OCI-LY7 (cell line): Measurements from ENCODE around the gene PLEK2. TPM values are rescaled to one million over a fixed set of nuclear protein-coding genes. Genes with fewer than 3 reads are reported as not detected.

ENCODE experiments used
- BruUV-seq: library from RNA; stranded (reverse); fragments of 400-500 nt; replicated peaks from 2 replicates; lab custom pipeline; 2021; lab: Mats Ljungman, UMichigan
- CTCF ChIA-PET: fragments of 300-600 bp; sonication (Branson Sonifier 250); formaldehyde crosslinking; loops from one replicate; lab custom pipeline; 2022; ENCODE audit warnings: antibody characterized with exemption; ENCODE audit not compliant: unreplicated experiment; lab: Charles Lee
- POLR2A ChIA-PET: fragments of 300-600 bp; sonication (Branson Sonifier 250); formaldehyde crosslinking; loops from one replicate; lab custom pipeline; 2022; ENCODE audit warnings: antibody characterized with exemption; lab: Charles Lee
- DNase-seq: peaks from one replicate; pipeline ENCODE4 v3.0.0-alpha.2; 2015; ENCODE audit warnings: low spot score
- H2AFZ ChIP-seq: fragments of 200-600 bp; sonication (generic), shearing (Covaris generic); 2 replicates; pipeline ENCODE4 v1.6.1; 2014; ENCODE audit warnings: mild to moderate bottlenecking, antibody characterized with exemption, low read length, moderate library complexity
- H3K27ac ChIP-seq: fragments of 200-600 bp; sonication (generic); 2 replicates; pipeline ENCODE4 v1.5.1; 2014; ENCODE audit warnings: mixed run types, low read depth, mild to moderate bottlenecking, moderate library complexity, low read length, inconsistent platforms; ENCODE audit not compliant: poor library complexity, severe bottlenecking
- H3K36me3 ChIP-seq: fragments of 200-600 bp; sonication (generic); 2 replicates; pipeline ENCODE4 v1.6.1; 2014; ENCODE audit warnings: mild to moderate bottlenecking, antibody characterized with exemption, low read length, moderate library complexity, mixed read lengths; ENCODE audit not compliant: insufficient read depth
- H3K4me1 ChIP-seq: fragments of 200-600 bp; sonication (generic); 2 replicates; pipeline ENCODE4 v1.5.1; 2014; ENCODE audit warnings: mild to moderate bottlenecking, low read length; ENCODE audit not compliant: insufficient read depth, poor library complexity, severe bottlenecking
- H3K4me2 ChIP-seq: fragments of 200-600 bp; sonication (generic); 2 replicates; pipeline ENCODE4 v1.6.1; 2014; ENCODE audit warnings: mild to moderate bottlenecking, low read length
- H3K4me3 ChIP-seq: fragments of 200-600 bp; sonication (generic); 2 replicates; pipeline ENCODE4 v1.5.1; 2014; ENCODE audit warnings: mild to moderate bottlenecking, low read depth, low read length; ENCODE audit not compliant: poor library complexity, severe bottlenecking
- H3K79me2 ChIP-seq: fragments of 200-600 bp; sonication (generic); 2 replicates; pipeline ENCODE4 v1.6.1; 2016; ENCODE audit warnings: low read depth, mild to moderate bottlenecking, low read length, moderate library complexity, mixed read lengths; ENCODE audit not compliant: insufficient read depth
- H3K9me2 ChIP-seq: fragments of 200-600 bp; sonication (generic); 2 replicates; pipeline ENCODE4 v1.6.1; 2016; ENCODE audit warnings: mild to moderate bottlenecking, low read length, mixed read lengths; ENCODE audit not compliant: insufficient read depth
- H3K9me3 ChIP-seq: fragments of 200-600 bp; sonication (generic); 2 replicates; pipeline ENCODE4 v1.6.1; 2014; ENCODE audit warnings: mild to moderate bottlenecking, mixed run types, low read length, mixed read lengths
- H4K20me1 ChIP-seq: fragments of 200-600 bp; sonication (generic); 2 replicates; pipeline ENCODE4 v1.6.1; 2014; ENCODE audit warnings: mild to moderate bottlenecking, antibody characterized with exemption, low read length, moderate library complexity, mixed read lengths; ENCODE audit not compliant: insufficient read depth
- EZH2phosphoT487 ChIP-seq: fragments of 200-600 bp; sonication (generic); IDR thresholded peaks from 2 replicates; pipeline ENCODE4 v1.6.1; 2018; ENCODE audit warnings: low read depth, borderline replicate concordance, mild to moderate bottlenecking, mixed run types, antibody characterized with exemption, low read length, moderate library complexity, mixed read lengths
- intact Hi-C: fragments of 100-400 bp; cut with micrococcal nuclease; formaldehyde crosslinking; loops from one replicate; pipeline ENCODE4 v1.10.0; 2022; ENCODE audit not compliant: unreplicated experiment
- total RNA-seq, 2 experiments: library from RNA; depleted of rRNA in 1 of 2; stranded (reverse); fragments of >200 nt in 1 of 2; shearing (Covaris generic) in 1 of 2; gene quantifications; 2 replicates each; pipeline ENCODE4 v1.2.3, GENCODE V29; 2014 to 2022
- TF ChIP-seq, protein P1 (sequence below): fragments of 200-600 bp; sonication (generic); conservative IDR thresholded peaks from 2 replicates; pipeline ENCODE4 v1.5.1; 2014; ENCODE audit warnings: mild to moderate bottlenecking, antibody characterized with exemption, low read length, moderate library complexity, mixed read lengths

The PLEK2 gene
- total RNA-seq, 2 experiments from 2014 or later, result not detected

GRCh38 chr14:67444395-67444794, 32.4 kb upstream of the PLEK2 start:
- BruUV-seq, result no TSS peak
- TF ChIP-seq, protein P1, sequence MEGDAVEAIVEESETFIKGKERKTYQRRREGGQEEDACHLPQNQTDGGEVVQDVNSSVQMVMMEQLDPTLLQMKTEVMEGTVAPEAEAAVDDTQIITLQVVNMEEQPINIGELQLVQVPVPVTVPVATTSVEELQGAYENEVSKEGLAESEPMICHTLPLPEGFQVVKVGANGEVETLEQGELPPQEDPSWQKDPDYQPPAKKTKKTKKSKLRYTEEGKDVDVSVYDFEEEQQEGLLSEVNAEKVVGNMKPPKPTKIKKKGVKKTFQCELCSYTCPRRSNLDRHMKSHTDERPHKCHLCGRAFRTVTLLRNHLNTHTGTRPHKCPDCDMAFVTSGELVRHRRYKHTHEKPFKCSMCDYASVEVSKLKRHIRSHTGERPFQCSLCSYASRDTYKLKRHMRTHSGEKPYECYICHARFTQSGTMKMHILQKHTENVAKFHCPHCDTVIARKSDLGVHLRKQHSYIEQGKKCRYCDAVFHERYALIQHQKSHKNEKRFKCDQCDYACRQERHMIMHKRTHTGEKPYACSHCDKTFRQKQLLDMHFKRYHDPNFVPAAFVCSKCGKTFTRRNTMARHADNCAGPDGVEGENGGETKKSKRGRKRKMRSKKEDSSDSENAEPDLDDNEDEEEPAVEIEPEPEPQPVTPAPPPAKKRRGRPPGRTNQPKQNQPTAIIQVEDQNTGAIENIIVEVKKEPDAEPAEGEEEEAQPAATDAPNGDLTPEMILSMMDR, result no peak
- Histone ChIP-seq H3K79me2 (no peaks in the 10 kb centered on the region), H4K20me1 (no peaks in the 10 kb centered on the region), H3K4me1 (peaks cover 6% of the 10 kb centered on the region), H2AFZ (no peak overlapping the region), H3K9me3 (no peaks in the 10 kb centered on the region), H3K4me2 (no peak overlapping the region), H3K4me3 (no peak overlapping the region), H3K27ac (no peak overlapping the region), H3K36me3 (no peaks in the 10 kb centered on the region), H3K9me2 (no peaks in the 10 kb centered on the region)
- ChIA-PET CTCF (no interaction called here), POLR2A (no interaction called here)
- intact Hi-C loops, result no loop called here
- DNase-seq, result no peak

- Histone ChIP-seq H4K20me1 (no peaks in the 10 kb centered on the region), H3K9me3 (no peaks in the 10 kb centered on the region), H2AFZ (no peak overlapping the region), H3K4me1 (peaks cover 6% of the 10 kb centered on the region), H3K4me2 (no peak overlapping the region), H3K27ac (no peak overlapping the region), H3K36me3 (no peaks in the 10 kb centered on the region), H3K4me3 (no peak overlapping the region), H3K9me2 (no peaks in the 10 kb centered on the region), H3K79me2 (no peaks in the 10 kb centered on the region)
- TF ChIP-seq, protein P1, result no peak
- no peak for TF ChIP-seq EZH2phosphoT487
- POLR2A ChIA-PET, result interaction anchor here (0.7 kb wide), 1 partner anchor 32 kb away, joined by 3 read pairs; no protein-coding TSS in a partner anchor
- DNase-seq, result no peak
- CTCF ChIA-PET, result no interaction called here
- BruUV-seq, result no TSS peak
- intact Hi-C loops, result no loop called here
Measured at GRCh38 chr14:67442139-67442906, 30.4 kb upstream of the PLEK2 start.

GRCh38 chr14:67441672-67442071, 29.7 kb upstream of the PLEK2 start:
- Histone ChIP-seq H3K4me3 (no peak overlapping the region), H3K36me3 (no peaks in the 10 kb centered on the region), H3K4me2 (no peak overlapping the region), H3K79me2 (no peaks in the 10 kb centered on the region), H4K20me1 (no peaks in the 10 kb centered on the region), H3K27ac (no peak overlapping the region), H3K4me1 (peaks cover 6% of the 10 kb centered on the region), H3K9me2 (no peaks in the 10 kb centered on the region), H2AFZ (no peak overlapping the region), H3K9me3 (no peaks in the 10 kb centered on the region)
- ChIA-PET POLR2A (no interaction called here), CTCF (no interaction called here)
- intact Hi-C loops, result no loop called here
- no TSS peak for BruUV-seq
- TF ChIP-seq, protein P1, result no peak
- no peak for TF ChIP-seq EZH2phosphoT487
- DNase-seq, result no peak
